ENCODE results near the gene CDK1.
"Not testable (repeated sequence)": the region's sequence is repeated elsewhere in the genome, so short reads cannot be mapped to it uniquely, and the experiment has no call there.

CDK1 gene

GRCh38 chr10:60817398-60817805 is 39.1 kb downstream of the CDK1 start:
- DNase-seq: no peak

GRCh38 chr10:60818134-60818770 is 40.0 kb downstream of the CDK1 start:
- DNase-seq: no peak

- no peak for DNase-seq
Measured at GRCh38 chr10:60819271-60819670, 41.0 kb downstream of the CDK1 start.

GRCh38 chr10:60820093-60820754 is 41.9 kb downstream of the CDK1 start:
- no peak for DNase-seq

- DNase-seq: no peak
Measured at GRCh38 chr10:60821656-60822055, 43.4 kb downstream of the CDK1 start.

GRCh38 chr10:60822809-60823208 is 44.5 kb downstream of the CDK1 start:
- no peak for DNase-seq

- DNase-seq: no peak
Measured at GRCh38 chr10:60823324-60823723, 45.0 kb downstream of the CDK1 start.

GRCh38 chr10:60825520-60825919 is 47.2 kb downstream of the CDK1 start:
- no peak for DNase-seq

GRCh38 chr10:60827791-60828488 is 49.7 kb downstream of the CDK1 start:
- DNase-seq: no peak

- DNase-seq: no peak
Measured at GRCh38 chr10:60828489-60828852, 50.2 kb downstream of the CDK1 start.

- not testable (repeated sequence) for DNase-seq
Measured at GRCh38 chr10:60832136-60832535, 53.9 kb downstream of the CDK1 start.

- DNase-seq: no peak
Measured at GRCh38 chr10:60834401-60834800, 56.1 kb downstream of the CDK1 start.

GRCh38 chr10:60835049-60835448 is 56.8 kb downstream of the CDK1 start:
- no peak for DNase-seq

- not testable (repeated sequence) for DNase-seq
Measured at GRCh38 chr10:60841227-60841626, 62.9 kb downstream of the CDK1 start.

- no peak for DNase-seq
Measured at GRCh38 chr10:60842694-60843093, 64.4 kb downstream of the CDK1 start.

All from CD4-positive, alpha-beta T cell treated with Interleukin-10 for 1 hour (primary cell).